ENCODE results near the gene NCOR1. TPM values are rescaled to one million over a fixed set of nuclear protein-coding genes. Genes with fewer than 3 reads are reported as not detected.

NCOR1 gene
- total RNA-seq, 1 donor: 86.9 TPM

GRCh38 chr17:16044487-16044886 is 170.8 kb downstream of the NCOR1 start:
- Histone ChIP-seq H3K9me3 (ENCODE audit: low read depth, low read length) (no peaks in the 10 kb centered on the region), H3K79me2 (ENCODE audit: insufficient read depth, low read length) (peaks cover 26% of the 10 kb centered on the region), H3K27me3 (ENCODE audit: insufficient read depth, low read length) (no peaks in the 10 kb centered on the region), H3K4me2 (ENCODE audit: insufficient read depth, low read length) (no peak overlapping the region), H3K36me3 (ENCODE audit: insufficient read depth, low read length) (peaks cover 65% of the 10 kb centered on the region), H3K4me1 (ENCODE audit: insufficient read depth, low read length) (peaks cover 11% of the 10 kb centered on the region), H3K4me3 (ENCODE audit: insufficient read depth, low read length) (no peak overlapping the region), H4K20me1 (ENCODE audit: insufficient read depth, low read length) (peaks cover 4% of the 10 kb centered on the region), H3K27ac (ENCODE audit: low read depth, low read length) (no peak overlapping the region), H2AFZ (ENCODE audit: low read length) (no peak overlapping the region)
- TF ChIP-seq CTCF (IDR thresholded peaks at IDR 0.05; ENCODE audit: extremely low read depth, low read depth, low read length): no peak
- DNase-seq (ENCODE audit: insufficient read length, low spot score, missing footprints): no peak

GRCh38 chr17:16040710-16041251 is 174.6 kb downstream of the NCOR1 start:
- no peak overlapping the region for H3K4me3 ChIP-seq (ENCODE audit: insufficient read depth, low read length)
- H3K4me2 ChIP-seq (ENCODE audit: insufficient read depth, low read length): peak overlapping the region; percentile 59
- peak overlapping the region; percentile 78 for H3K27ac ChIP-seq (ENCODE audit: low read depth, low read length)

GRCh38 chr17:16037636-16038035 is 177.7 kb downstream of the NCOR1 start:
- peak overlapping the region; percentile 33 for H3K4me2 ChIP-seq (ENCODE audit: insufficient read depth, low read length)
- H4K20me1 ChIP-seq (ENCODE audit: insufficient read depth, low read length): peaks cover 5% of the 10 kb centered on the region
- peaks cover 64% of the 10 kb centered on the region for H3K36me3 ChIP-seq (ENCODE audit: insufficient read depth, low read length)
- peaks cover 8% of the 10 kb centered on the region for H3K79me2 ChIP-seq (ENCODE audit: insufficient read depth, low read length)
- no peaks in the 10 kb centered on the region for H3K9me3 ChIP-seq (ENCODE audit: low read depth, low read length)
- no peaks in the 10 kb centered on the region for H3K27me3 ChIP-seq (ENCODE audit: insufficient read depth, low read length)
- H3K4me3 ChIP-seq (ENCODE audit: insufficient read depth, low read length): no peak overlapping the region
- peaks cover 27% of the 10 kb centered on the region for H3K4me1 ChIP-seq (ENCODE audit: insufficient read depth, low read length)
- TF ChIP-seq CTCF (IDR thresholded peaks at IDR 0.05; ENCODE audit: extremely low read depth, low read depth, low read length): no peak
- H2AFZ ChIP-seq (ENCODE audit: low read length): no peak overlapping the region
- H3K27ac ChIP-seq (ENCODE audit: low read depth, low read length): peak overlapping the region; percentile 62
- DNase-seq (ENCODE audit: insufficient read length, low spot score, missing footprints): no peak

More at GRCh38 chr17:16040710-16041251, 174.6 kb downstream of the NCOR1 start:
- Histone ChIP-seq H3K79me2 (ENCODE audit: insufficient read depth, low read length) (peaks cover 13% of the 10 kb centered on the region), H3K36me3 (ENCODE audit: insufficient read depth, low read length) (peaks cover 59% of the 10 kb centered on the region), H4K20me1 (ENCODE audit: insufficient read depth, low read length) (peaks cover 5% of the 10 kb centered on the region), H3K9me3 (ENCODE audit: low read depth, low read length) (no peaks in the 10 kb centered on the region), H2AFZ (ENCODE audit: low read length) (no peak overlapping the region), H3K4me1 (ENCODE audit: insufficient read depth, low read length) (peaks cover 27% of the 10 kb centered on the region), H3K27me3 (ENCODE audit: insufficient read depth, low read length) (no peaks in the 10 kb centered on the region)
- peak; percentile 87 for DNase-seq (ENCODE audit: insufficient read length, low spot score, missing footprints)
- TF ChIP-seq CTCF (IDR thresholded peaks at IDR 0.05; ENCODE audit: extremely low read depth, low read depth, low read length): no peak

GRCh38 chr17:16036261-16036660 is 179.1 kb downstream of the NCOR1 start:
- H3K4me2 ChIP-seq (ENCODE audit: insufficient read depth, low read length): no peak overlapping the region
- peaks cover 5% of the 10 kb centered on the region for H4K20me1 ChIP-seq (ENCODE audit: insufficient read depth, low read length)
- peaks cover 24% of the 10 kb centered on the region for H3K4me1 ChIP-seq (ENCODE audit: insufficient read depth, low read length)
- H3K27me3 ChIP-seq (ENCODE audit: insufficient read depth, low read length): no peaks in the 10 kb centered on the region
- H3K79me2 ChIP-seq (ENCODE audit: insufficient read depth, low read length): peaks cover 3% of the 10 kb centered on the region
- TF ChIP-seq CTCF (IDR thresholded peaks at IDR 0.05; ENCODE audit: extremely low read depth, low read depth, low read length): no peak
- no peak overlapping the region for H2AFZ ChIP-seq (ENCODE audit: low read length)
- no peaks in the 10 kb centered on the region for H3K9me3 ChIP-seq (ENCODE audit: low read depth, low read length)
- peaks cover 70% of the 10 kb centered on the region for H3K36me3 ChIP-seq (ENCODE audit: insufficient read depth, low read length)
- H3K4me3 ChIP-seq (ENCODE audit: insufficient read depth, low read length): no peak overlapping the region
- DNase-seq (ENCODE audit: insufficient read length, low spot score, missing footprints): no peak
- no peak overlapping the region for H3K27ac ChIP-seq (ENCODE audit: low read depth, low read length)
